Mesendoderm (in vitro differentiated cells): ENCODE results near the gene EFCAB6.

Source experiments
- DNase-seq: peaks from one replicate; pipeline ENCODE4 v3.0.0; 2013
- H2AK5ac ChIP-seq: 2 replicates; pipeline ENCODE4 v1.6.1; 2013; ENCODE audit warnings: low read length, inconsistent platforms
- H2BK120ac ChIP-seq: 2 replicates; pipeline ENCODE4 v1.6.1; 2013; ENCODE audit warnings: low read depth, mild to moderate bottlenecking, low read length, moderate library complexity, mixed read lengths
- H2BK15ac ChIP-seq: replicated peaks from 2 replicates; pipeline ENCODE4 v1.6.1; 2013; ENCODE audit warnings: low read depth, mild to moderate bottlenecking, moderate library complexity
- H2BK5ac ChIP-seq: 2 replicates; pipeline ENCODE4 v1.6.1; 2013; ENCODE audit warnings: low read length, inconsistent platforms
- H3K18ac ChIP-seq: 2 replicates; pipeline ENCODE4 v1.6.1; 2013; ENCODE audit warnings: mild to moderate bottlenecking, low read length, mixed read lengths
- H3K23ac ChIP-seq: one replicate; pipeline ENCODE4 v1.6.1; 2013; ENCODE audit warnings: low read length
- H3K27ac ChIP-seq: 2 replicates; pipeline ENCODE4 v1.5.1; 2013; ENCODE audit warnings: low read depth, mild to moderate bottlenecking, inconsistent platforms, low read length, moderate library complexity
- H3K27me3 ChIP-seq: 2 replicates; pipeline ENCODE4 v1.6.1; 2013; ENCODE audit warnings: low read length, control low read depth, mild to moderate bottlenecking, inconsistent platforms; ENCODE audit not compliant: insufficient read depth, poor library complexity
- H3K36me3 ChIP-seq: 2 replicates; pipeline ENCODE4 v1.6.1; 2013; ENCODE audit warnings: low read length, inconsistent platforms; ENCODE audit not compliant: control insufficient read depth, insufficient read depth
- H3K4ac ChIP-seq: one replicate; pipeline ENCODE4 v1.6.1; 2013; ENCODE audit warnings: low read depth, mild to moderate bottlenecking, low read length, moderate library complexity
- H3K4me1 ChIP-seq: 2 replicates; pipeline ENCODE4 v1.6.1; 2013; ENCODE audit warnings: low read depth, low read length, inconsistent platforms; ENCODE audit not compliant: control insufficient read depth
- H3K4me2 ChIP-seq: 2 replicates; pipeline ENCODE4 v1.6.1; 2013; ENCODE audit warnings: low read length
- H3K4me3 ChIP-seq: 2 replicates; pipeline ENCODE4 v1.5.1; 2013; ENCODE audit warnings: mild to moderate bottlenecking, low read length
- H3K56ac ChIP-seq: one replicate; pipeline ENCODE4 v1.6.1; 2013; ENCODE audit warnings: low read length
- H3K79me1 ChIP-seq: 2 replicates; pipeline ENCODE4 v1.6.1; 2013; ENCODE audit warnings: low read length, inconsistent platforms
- H3K79me2 ChIP-seq: 2 replicates; pipeline ENCODE4 v1.6.1; 2013; ENCODE audit warnings: mild to moderate bottlenecking, low read length; ENCODE audit not compliant: control insufficient read depth, insufficient read depth
- H3K9ac ChIP-seq: 2 replicates; pipeline ENCODE4 v1.6.1; 2013; ENCODE audit warnings: low read length, inconsistent platforms
- H4K5ac ChIP-seq: one replicate; pipeline ENCODE4 v1.6.1; 2013; ENCODE audit warnings: low read length
- H4K8ac ChIP-seq: one replicate; pipeline ENCODE4 v1.6.1; 2013; ENCODE audit warnings: low read depth, mild to moderate bottlenecking, control low read depth, low read length, moderate library complexity
- WGBS: extraction: QIAGEN DNeasy Blood & Tissue Kit; methylation state at CpG from one replicate; pipeline ENCODE4 v1.1.7; 2013; ENCODE audit warnings: low lambda C conversion rate, missing lambda C conversion rate; ENCODE audit not compliant: insufficient coverage; ENCODE audit errors: extremely low coverage; 5-methylcytosine and 5-hydroxymethylcytosine counted together

The EFCAB6 gene

GRCh38 chr22:43583501-43583900, 228.6 kb downstream of the EFCAB6 start:
- H3K23ac ChIP-seq, result no peak overlapping the region
- no peaks in the 10 kb centered on the region for H3K27me3 ChIP-seq
- no peak overlapping the region for H3K18ac ChIP-seq
- no CpG with 5 or more reads among the region's 2 CpGs for WGBS
- no peak overlapping the region for H3K4me3 ChIP-seq
- no peak overlapping the region for H3K4me2 ChIP-seq
- H2BK5ac ChIP-seq, result no peak overlapping the region
- no peak overlapping the region for H3K56ac ChIP-seq
- no peak overlapping the region for H3K27ac ChIP-seq
- no peak overlapping the region for H3K4ac ChIP-seq
- H3K9ac ChIP-seq, result no peak overlapping the region
- H4K5ac ChIP-seq, result no peak overlapping the region
- no peaks in the 10 kb centered on the region for H3K36me3 ChIP-seq
- no peaks in the 10 kb centered on the region for H3K79me2 ChIP-seq
- H2AK5ac ChIP-seq, result no peak overlapping the region
- H2BK120ac ChIP-seq, result no peak overlapping the region
- H3K4me1 ChIP-seq, result no peaks in the 10 kb centered on the region
- H2BK15ac ChIP-seq, result no peak overlapping the region
- no peaks in the 10 kb centered on the region for H3K79me1 ChIP-seq
- H4K8ac ChIP-seq, result no peak overlapping the region
- no peak for DNase-seq

GRCh38 chr22:43582394-43582793, 229.7 kb downstream of the EFCAB6 start:
- WGBS, result no CpG with 5 or more reads among the region's 1 CpG

GRCh38 chr22:43580271-43580750, 231.8 kb downstream of the EFCAB6 start:
- H3K27me3 ChIP-seq, result no peaks in the 10 kb centered on the region
- no peak overlapping the region for H2BK120ac ChIP-seq
- no peak overlapping the region for H4K5ac ChIP-seq
- no peak overlapping the region for H2AK5ac ChIP-seq
- no peak overlapping the region for H3K27ac ChIP-seq
- no peak for DNase-seq
- H3K79me2 ChIP-seq, result no peaks in the 10 kb centered on the region
- no peak overlapping the region for H3K18ac ChIP-seq
- H3K4me3 ChIP-seq, result no peak overlapping the region
- no peak overlapping the region for H3K23ac ChIP-seq
- H3K4ac ChIP-seq, result no peak overlapping the region
- no peak overlapping the region for H3K56ac ChIP-seq
- no peak overlapping the region for H3K9ac ChIP-seq
- WGBS, result no CpG with 5 or more reads among the region's 4 CpGs
- H3K79me1 ChIP-seq, result no peaks in the 10 kb centered on the region
- no peaks in the 10 kb centered on the region for H3K36me3 ChIP-seq
- H3K4me1 ChIP-seq, result no peaks in the 10 kb centered on the region
- no peak overlapping the region for H2BK15ac ChIP-seq
- H3K4me2 ChIP-seq, result no peak overlapping the region
- no peak overlapping the region for H4K8ac ChIP-seq
- H2BK5ac ChIP-seq, result no peak overlapping the region

More at GRCh38 chr22:43582394-43582793, 229.7 kb downstream of the EFCAB6 start:
- no peak overlapping the region for H3K9ac ChIP-seq
- H2AK5ac ChIP-seq, result no peak overlapping the region
- H3K4me3 ChIP-seq, result no peak overlapping the region
- H3K79me2 ChIP-seq, result no peaks in the 10 kb centered on the region
- no peaks in the 10 kb centered on the region for H3K79me1 ChIP-seq
- H3K23ac ChIP-seq, result no peak overlapping the region
- no peaks in the 10 kb centered on the region for H3K27me3 ChIP-seq
- no peak overlapping the region for H3K56ac ChIP-seq
- no peak overlapping the region for H2BK5ac ChIP-seq
- H3K4ac ChIP-seq, result no peak overlapping the region
- H3K4me2 ChIP-seq, result no peak overlapping the region
- no peaks in the 10 kb centered on the region for H3K4me1 ChIP-seq
- H3K36me3 ChIP-seq, result no peaks in the 10 kb centered on the region
- no peak overlapping the region for H2BK15ac ChIP-seq
- no peak overlapping the region for H3K27ac ChIP-seq
- no peak overlapping the region for H3K18ac ChIP-seq
- H4K5ac ChIP-seq, result no peak overlapping the region
- no peak overlapping the region for H4K8ac ChIP-seq
- DNase-seq, result no peak
- H2BK120ac ChIP-seq, result no peak overlapping the region

- no CpG with 5 or more reads among the region's 5 CpGs for WGBS
- Histone ChIP-seq H2AK5ac (no peak overlapping the region), H3K36me3 (no peaks in the 10 kb centered on the region), H3K56ac (no peak overlapping the region), H2BK5ac (no peak overlapping the region), H3K27me3 (no peaks in the 10 kb centered on the region), H3K79me1 (no peaks in the 10 kb centered on the region), H3K9ac (no peak overlapping the region), H3K4me3 (no peak overlapping the region), H3K27ac (no peak overlapping the region), H2BK120ac (no peak overlapping the region), H4K5ac (no peak overlapping the region), H4K8ac (no peak overlapping the region), H3K4me2 (no peak overlapping the region), H3K79me2 (no peaks in the 10 kb centered on the region), H3K4me1 (peaks cover 2% of the 10 kb centered on the region), H2BK15ac (no peak overlapping the region), H3K4ac (no peak overlapping the region), H3K18ac (no peak overlapping the region), H3K23ac (no peak overlapping the region)
- no peak for DNase-seq
Measured at GRCh38 chr22:43574738-43575137, 237.4 kb downstream of the EFCAB6 start.

- H4K8ac ChIP-seq, result no peak overlapping the region
- H3K4me1 ChIP-seq, result peaks cover 2% of the 10 kb centered on the region
- H2BK120ac ChIP-seq, result no peak overlapping the region
- no peak overlapping the region for H3K4me2 ChIP-seq
- H2BK5ac ChIP-seq, result no peak overlapping the region
- DNase-seq, result no peak
- no peak overlapping the region for H3K56ac ChIP-seq
- no peak overlapping the region for H2BK15ac ChIP-seq
- H3K4ac ChIP-seq, result no peak overlapping the region
- H3K23ac ChIP-seq, result no peak overlapping the region
- no peaks in the 10 kb centered on the region for H3K27me3 ChIP-seq
- H3K36me3 ChIP-seq, result no peaks in the 10 kb centered on the region
- H3K9ac ChIP-seq, result no peak overlapping the region
- no CpG with 5 or more reads among the region's 9 CpGs for WGBS
- no peak overlapping the region for H3K27ac ChIP-seq
- no peak overlapping the region for H2AK5ac ChIP-seq
- H3K4me3 ChIP-seq, result no peak overlapping the region
- no peak overlapping the region for H3K18ac ChIP-seq
- no peak overlapping the region for H4K5ac ChIP-seq
- H3K79me1 ChIP-seq, result no peaks in the 10 kb centered on the region
- no peaks in the 10 kb centered on the region for H3K79me2 ChIP-seq
Measured at GRCh38 chr22:43572710-43573109, 239.4 kb downstream of the EFCAB6 start.

- Histone ChIP-seq H4K8ac (no peak overlapping the region), H3K18ac (no peak overlapping the region), H3K79me1 (no peaks in the 10 kb centered on the region), H3K4ac (no peak overlapping the region), H3K23ac (no peak overlapping the region), H3K79me2 (no peaks in the 10 kb centered on the region), H2BK120ac (no peak overlapping the region), H4K5ac (no peak overlapping the region), H3K4me3 (no peak overlapping the region), H2BK15ac (no peak overlapping the region), H3K27me3 (no peaks in the 10 kb centered on the region), H2AK5ac (no peak overlapping the region), H3K4me1 (peaks cover 2% of the 10 kb centered on the region), H3K9ac (no peak overlapping the region), H3K27ac (no peak overlapping the region), H3K4me2 (no peak overlapping the region), H3K56ac (no peak overlapping the region), H2BK5ac (no peak overlapping the region), H3K36me3 (no peaks in the 10 kb centered on the region)
- DNase-seq, result no peak
- WGBS, result no CpG with 5 or more reads among the region's 4 CpGs
Measured at GRCh38 chr22:43571181-43571580, 240.9 kb downstream of the EFCAB6 start.
